DMS153 (cell line): ENCODE results near the gene ERVFRD-1.
A peak's percentile ranks its signal among the peaks of the same experiment; 100 is the strongest.

Source experiments
- DNase-seq: peaks from one replicate; lab custom pipeline; 2025; lab: John Stamatoyannopoulos, UW

ERVFRD-1 gene, protein sequence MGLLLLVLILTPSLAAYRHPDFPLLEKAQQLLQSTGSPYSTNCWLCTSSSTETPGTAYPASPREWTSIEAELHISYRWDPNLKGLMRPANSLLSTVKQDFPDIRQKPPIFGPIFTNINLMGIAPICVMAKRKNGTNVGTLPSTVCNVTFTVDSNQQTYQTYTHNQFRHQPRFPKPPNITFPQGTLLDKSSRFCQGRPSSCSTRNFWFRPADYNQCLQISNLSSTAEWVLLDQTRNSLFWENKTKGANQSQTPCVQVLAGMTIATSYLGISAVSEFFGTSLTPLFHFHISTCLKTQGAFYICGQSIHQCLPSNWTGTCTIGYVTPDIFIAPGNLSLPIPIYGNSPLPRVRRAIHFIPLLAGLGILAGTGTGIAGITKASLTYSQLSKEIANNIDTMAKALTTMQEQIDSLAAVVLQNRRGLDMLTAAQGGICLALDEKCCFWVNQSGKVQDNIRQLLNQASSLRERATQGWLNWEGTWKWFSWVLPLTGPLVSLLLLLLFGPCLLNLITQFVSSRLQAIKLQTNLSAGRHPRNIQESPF

DNA sequence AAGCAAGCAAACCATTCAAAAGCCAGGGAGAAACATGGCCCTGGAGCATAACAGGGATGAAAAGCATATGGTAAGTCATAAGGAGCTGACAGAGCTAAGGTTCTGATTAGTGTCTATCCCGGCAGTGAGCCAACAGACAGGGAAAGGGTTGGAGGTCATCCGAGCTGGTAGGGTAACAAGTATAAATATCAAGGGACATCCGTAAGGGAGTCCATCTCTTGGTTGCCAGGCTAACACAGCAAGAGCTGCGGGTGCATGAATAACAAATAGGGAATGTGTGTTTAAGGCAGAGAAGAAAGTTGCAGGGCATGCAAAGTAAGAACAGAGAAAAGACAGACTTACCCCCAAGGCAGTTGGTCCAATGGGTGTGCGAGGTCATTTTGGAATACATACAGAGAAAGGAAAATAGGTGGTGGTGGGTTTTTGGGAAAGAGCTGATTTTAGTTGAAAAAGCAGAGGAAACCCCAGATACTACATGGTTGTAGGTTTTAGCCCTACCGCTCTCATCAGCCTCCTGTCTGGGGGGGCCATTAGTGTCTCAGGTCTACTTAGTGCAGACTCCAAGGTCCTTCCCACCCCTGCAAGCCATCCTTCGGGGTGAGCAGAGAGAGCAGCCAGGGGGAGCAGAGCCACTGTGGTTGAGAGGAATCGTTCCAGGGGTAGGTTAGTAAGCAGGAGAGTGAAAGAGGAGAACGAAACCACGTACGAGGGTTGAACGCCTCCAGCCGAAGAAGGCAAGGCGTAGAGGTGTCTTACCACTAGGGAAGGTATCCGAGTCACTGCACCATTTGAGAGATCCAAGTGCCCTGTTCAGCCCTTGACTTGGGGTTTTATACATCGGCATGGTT lies at the start of gene ERVFRD-1:
Gene ERVFRD-1 (minus strand): TSS at position 805 of the 848 bp plus-strand sequence. CDS start 6,415 bp downstream, outside the sequence.
- no peak for DNase-seq

DNA sequence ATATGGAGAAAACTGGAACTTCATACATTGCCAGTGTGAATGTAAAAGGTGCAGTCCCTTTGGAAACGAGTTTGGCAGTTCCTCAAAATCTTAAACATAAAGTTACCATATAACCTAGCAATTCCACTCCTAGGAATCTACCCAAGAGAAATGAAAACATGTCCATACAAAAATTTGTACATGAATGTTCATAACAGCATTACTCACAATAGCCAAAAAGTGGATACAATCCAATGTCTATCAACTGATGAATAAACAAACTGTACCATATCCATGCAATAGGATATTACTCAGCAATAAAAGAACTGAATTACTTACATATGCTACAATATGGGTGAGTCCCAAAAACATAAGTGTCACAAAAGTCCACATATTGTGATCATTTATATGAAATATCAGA lies 48.7 kb upstream of the ERVFRD-1 start:
- no peak for DNase-seq

DNA sequence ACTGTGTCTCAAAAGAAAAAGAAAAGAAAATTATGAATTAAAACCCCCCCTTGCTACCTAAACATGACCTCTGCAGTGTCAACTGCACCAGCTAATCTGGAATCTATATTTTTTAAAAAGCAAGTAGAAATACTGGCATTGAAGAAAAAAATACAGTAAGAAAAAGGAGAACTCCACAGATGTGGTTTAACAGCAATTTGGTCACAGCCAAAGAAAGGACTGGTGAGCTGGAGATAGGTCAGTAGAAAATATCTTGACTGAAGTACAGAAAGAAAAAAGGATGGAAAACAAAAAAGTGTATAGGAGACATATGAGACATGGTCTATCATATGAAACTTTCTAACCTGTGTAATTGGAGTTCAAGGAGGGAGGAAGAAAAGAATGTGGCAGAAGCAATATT lies 44.1 kb upstream of the ERVFRD-1 start:
- DNase-seq: no peak

DNA sequence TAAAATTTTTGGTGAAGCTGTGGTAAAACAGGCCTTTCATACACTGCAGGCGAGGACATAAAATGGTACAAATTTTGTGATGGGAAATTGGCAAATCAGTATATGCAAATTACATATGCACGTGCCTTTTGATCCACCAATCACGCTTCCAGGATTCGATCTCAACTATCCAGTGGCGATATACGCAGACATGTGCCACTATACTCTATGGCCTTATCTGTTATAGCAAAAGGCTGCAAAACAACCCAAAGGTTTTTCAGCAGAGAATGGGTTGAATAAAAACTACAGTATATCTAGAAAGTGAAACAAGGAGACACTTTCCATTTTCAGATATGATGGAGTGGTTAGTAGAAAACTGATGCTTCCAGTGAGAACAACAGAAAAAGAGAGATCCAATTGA lies 41.9 kb upstream of the ERVFRD-1 start:
- DNase-seq: no peak

DNA sequence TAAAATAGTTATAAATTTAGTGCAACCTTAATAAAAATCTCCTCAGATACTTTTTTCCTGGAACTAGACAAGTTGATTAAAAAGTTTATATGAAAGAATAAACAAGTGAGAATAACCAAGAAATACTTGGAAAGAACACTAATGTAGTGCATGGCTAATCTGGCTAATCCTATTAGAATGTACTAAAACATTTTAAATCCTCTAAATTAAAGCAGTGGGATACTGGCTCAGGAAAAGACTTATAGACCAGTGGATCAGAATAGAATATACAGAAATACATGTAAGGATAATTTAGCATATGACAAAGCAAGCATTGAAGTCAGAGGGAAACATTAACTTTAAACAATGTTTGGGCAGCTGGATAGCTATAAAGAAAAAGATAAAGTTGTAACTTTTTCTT lies 41.1 kb upstream of the ERVFRD-1 start:
- no peak for DNase-seq

DNA sequence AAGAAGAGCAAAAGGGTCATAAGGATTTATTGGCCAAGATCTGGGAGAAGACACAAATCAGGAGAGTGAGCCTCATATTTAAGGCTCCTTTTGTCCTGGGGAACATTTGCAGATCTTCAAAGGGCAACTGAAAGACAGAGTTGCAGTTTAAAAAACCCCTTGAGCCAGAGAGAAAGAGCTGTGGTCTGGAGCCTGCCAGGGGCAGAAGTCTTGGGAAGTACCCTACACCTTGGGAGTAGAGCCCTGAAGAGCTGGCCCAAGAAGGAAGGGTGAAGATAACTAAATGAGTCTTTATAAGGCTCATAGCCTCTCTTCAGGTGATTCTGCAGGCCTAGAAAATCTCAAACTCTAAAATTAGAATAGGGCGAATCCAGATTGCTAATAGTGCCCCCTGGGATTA lies 40.0 kb upstream of the ERVFRD-1 start:
- DNase-seq: no peak

DNA sequence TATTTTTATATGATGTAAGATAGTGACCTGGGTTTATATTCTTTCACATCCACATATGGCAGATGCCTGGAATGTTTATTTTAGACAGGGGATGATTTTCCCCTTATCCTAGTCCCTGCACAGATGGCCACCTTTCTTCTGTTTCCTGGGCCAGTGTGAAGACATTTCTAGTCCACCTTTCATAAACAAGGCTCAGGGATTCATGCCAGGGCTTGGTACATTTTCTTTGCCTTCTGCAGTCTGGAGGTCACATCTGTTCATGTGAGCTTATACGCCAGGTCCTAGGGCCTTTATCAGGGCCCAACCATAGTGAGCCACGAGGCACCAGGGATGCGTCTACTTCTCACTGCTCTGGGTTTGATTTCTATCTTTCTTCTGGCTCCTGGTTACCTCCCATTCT lies 38.0 kb upstream of the ERVFRD-1 start:
- no peak for DNase-seq

DNA sequence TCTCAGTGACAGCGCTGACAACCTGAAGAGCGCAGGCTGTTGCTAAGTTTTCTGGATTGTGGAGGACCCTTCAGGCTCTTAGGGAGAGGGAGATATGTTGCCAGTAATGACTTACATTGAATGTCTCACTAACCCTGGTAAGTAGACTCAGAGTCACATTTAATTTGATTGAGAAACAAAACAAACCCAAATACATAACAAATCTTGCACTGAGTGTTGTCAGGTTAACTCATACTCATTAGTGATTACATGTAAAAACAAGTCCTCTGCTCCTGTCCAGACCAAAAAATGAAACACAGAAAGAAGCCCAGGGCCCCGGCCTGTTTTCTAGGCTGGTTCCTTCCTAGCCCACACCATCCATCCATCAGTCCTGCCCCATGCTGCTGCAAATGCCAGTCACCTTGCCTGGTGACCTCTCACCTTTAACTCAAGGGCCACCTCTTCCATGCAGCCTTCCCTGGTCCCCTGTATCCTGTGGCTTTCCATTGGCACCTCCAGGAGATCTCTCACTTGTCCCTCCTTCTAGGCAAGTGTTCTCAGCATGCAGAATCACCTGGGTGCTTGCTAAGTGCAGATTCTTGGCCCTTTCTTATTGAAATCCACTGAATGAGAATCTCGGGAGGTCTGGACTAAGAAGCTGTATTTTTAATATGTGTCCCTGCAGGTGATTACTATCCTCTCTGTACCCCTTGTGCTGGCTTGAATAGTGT lies 34.7 kb upstream of the ERVFRD-1 start:
- no peak for DNase-seq

DNA sequence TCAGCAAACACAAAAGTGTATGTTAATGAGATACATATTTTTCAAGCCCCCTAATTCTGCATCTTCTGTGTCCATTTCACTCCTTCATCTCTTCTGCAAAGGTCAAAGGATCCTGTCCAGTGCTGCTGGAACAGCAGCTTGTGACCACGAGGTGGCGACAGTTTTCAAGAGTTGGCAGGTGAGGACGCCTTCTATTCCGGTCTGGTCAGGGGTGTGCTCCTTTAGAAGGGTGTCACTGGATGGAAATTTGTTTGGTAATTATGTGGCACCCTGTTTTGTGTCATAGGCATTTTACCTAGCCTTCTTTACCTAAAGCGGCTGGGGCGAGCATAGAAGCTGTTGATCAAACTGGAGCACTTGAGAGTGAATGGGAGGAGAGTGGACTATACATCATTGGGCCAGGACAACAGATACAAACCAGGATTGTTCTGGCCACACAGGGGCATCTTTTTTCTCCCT lies 32.9 kb upstream of the ERVFRD-1 start:
- peak; percentile 28 for DNase-seq

DNA sequence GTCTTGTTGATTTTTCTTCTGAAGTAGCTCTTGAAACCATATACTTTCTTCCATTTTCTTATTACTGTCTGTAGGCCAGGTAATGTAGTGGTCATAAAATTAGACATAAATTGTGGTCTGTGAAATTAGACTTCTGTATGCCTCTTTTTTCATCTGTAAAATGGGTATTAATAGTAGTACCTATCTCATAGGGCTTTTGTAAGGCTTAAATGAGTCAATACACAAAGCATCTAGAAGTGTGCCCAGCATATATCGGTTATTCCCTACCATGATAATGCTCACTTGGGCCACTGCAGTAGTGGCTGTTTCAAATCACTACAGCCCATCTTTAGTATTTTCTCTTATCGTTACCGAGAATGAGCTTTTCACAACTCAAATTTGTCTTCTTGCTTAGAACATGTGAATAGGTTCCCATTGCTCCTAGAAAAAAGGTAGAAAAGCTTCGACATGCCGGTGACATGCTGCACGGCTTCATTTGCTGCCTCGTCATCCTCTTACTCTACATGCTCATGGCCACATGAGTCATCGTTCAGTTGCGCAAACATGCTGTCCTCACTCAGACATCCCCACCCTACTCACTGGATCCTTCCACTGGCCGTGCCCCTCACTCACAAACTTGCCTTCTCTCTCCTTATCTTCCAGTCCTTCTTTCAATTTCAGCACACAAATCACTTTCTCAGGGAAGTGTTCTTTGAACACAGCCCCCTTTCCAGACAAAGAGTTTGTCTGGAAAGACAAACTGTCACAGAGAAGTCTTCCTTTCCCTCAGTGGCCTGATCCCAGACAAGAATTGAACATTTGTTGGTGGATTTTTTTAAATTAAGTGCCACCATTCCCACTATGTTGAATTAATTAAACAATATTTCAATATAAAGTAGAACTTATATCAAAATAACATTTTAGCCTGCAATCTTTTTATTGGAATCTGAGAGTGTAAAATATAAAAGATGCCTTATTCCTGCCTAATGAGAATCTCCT lies 32.2 kb upstream of the ERVFRD-1 start:
- no peak for DNase-seq

DNA sequence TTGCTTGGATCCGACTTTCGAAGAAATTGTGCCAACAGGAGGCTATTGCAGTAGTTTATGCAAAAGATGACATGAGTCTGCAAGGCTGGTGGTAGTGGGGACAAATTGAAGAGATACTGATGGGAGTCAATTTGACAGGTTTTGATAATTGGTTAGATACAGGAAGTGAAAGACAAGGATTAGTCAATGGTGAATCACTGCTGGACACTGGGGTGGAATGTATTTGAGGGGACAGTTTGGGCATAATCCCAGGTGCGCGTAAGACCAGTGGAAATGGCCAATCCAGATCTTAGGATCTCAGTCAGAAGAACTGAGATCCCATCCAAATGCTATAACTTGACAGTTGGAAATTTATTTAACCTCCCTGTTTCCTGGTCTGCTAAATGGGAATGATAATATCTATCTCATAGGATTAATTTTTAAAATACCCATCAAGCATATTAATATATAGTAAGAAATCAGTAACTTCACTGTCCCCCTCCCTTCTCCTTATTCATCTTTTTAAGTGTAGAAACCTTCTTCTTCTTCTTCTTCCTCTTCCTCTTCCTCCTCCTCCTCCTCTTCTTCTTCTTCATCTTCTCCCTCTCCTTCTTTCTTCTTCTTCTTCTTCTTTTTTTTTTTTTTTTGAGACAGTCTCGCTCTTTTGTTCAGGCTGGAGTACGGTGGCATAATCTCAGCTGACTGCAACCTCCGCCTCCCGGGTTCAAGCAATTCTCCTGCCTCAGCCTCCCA lies 30.9 kb upstream of the ERVFRD-1 start:
- DNase-seq: no peak

DNA sequence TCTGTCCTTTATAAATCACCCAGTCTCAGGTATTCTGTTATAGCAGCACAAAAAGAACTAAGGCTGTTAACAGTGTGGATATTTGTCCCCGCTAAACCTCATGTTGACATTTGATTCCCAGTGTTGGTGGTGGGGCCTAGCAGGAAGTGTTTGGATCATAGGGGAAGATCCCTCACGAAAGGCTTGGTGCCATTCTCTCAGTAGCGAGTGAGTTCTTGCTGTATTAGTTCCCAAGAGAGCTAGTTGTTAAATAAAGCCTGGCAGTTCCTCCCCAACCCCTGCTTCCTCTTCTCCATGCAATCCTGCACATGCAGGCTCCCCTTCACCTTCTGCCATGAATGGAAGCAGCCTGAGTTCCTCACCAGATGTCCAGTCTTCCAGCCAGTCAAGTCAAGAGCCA lies 29.8 kb upstream of the ERVFRD-1 start:
- DNase-seq: no peak

DNA sequence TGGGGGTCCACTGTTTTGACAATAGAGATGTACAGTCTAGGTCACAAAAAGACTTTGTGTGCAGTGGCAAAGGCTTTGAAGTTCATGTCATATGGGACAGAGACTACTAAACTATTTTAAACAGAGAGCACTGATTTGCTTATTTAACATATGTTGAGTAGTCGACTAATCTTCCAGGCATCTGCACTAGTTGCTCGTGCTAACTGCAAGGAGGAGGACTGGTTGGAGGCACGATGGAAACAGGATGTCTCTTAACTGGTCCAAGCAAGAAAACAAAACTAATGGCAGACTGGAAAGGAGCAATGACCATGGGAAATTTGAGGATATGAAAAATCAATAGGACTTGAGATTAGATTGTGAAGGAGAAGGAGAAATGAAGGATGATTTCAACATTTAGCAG lies 28.5 kb upstream of the ERVFRD-1 start:
- no peak for DNase-seq

DNA sequence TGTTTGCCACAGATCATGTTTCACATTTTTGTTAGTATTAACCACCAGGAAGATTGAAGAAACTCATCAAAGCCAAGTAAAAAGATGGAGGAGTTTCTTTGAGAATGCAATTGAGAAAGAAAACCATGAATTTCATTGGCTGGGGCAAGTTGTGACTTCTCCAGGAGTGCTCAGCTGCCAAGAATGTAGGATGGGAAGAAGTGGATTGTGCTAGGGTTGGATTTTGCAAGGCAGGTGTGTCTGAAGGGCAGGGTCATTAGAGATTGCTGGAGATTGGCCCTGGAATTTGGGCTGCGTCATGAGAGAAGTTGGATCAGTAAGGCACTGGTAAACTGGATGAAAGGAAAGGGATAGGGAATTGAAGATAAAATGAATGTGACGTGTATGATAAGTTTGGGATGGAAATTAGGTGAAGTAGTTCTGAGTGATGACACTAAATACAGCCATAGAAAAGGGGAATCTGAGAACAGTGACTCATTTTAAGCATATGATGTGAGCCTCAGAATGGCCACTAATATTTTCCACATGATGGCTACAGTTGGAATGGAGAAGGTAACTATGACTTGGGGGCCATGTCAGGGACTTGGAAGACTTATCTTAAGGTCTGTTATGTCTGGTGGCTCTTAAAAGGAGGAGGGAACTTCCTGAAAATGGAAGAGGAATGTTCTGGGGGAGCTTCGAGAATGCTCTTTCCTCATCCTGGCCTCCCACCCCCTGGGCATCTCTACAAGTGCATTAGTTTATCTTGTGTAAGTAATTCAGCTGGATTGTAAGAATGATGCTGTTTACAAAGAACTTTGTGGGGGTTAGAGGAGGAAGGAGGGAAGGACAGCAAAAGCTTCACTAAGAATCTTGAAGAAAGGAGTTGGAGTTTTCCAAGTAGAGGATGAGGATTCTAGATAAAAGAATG lies 27.8 kb upstream of the ERVFRD-1 start:
- DNase-seq: no peak

DNA sequence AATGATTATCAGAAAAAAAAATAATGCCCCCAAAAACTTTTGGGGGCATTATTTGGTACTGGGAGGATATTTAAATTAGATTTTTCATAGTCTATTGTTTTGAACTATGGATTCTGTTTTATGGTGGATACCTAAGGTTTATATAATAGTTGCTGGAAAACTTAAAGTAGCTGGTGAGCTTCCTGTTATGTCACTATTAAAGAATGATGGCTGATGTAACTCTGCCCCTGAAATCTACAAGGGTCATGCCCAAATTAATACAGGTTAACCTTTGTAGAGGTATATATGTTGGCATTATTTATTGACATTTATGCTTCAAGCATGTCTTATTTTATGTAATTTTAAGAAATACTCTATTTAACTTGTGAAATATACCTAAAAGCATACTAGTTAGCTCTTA lies 25.3 kb upstream of the ERVFRD-1 start:
- DNase-seq: no peak

DNA sequence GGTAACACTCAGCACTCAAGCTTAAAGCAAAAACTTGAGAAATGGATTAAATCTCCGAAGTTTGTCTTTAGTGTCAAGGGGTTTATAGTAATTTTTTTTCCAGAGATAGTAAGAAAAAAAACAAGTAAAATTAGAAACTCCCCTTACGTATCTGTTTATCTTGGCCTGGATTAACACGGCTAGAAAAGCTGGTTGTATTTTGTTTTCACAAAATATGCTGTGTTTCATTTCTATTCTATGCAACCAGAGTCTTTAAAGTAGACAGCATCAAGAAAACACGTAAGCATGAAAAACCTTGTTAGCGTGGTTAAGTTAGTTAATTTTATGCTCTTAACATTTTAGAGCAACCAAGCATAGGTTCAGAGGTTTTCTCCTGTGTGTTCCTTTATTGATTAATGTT lies 21.8 kb upstream of the ERVFRD-1 start:
- DNase-seq: no peak

DNA sequence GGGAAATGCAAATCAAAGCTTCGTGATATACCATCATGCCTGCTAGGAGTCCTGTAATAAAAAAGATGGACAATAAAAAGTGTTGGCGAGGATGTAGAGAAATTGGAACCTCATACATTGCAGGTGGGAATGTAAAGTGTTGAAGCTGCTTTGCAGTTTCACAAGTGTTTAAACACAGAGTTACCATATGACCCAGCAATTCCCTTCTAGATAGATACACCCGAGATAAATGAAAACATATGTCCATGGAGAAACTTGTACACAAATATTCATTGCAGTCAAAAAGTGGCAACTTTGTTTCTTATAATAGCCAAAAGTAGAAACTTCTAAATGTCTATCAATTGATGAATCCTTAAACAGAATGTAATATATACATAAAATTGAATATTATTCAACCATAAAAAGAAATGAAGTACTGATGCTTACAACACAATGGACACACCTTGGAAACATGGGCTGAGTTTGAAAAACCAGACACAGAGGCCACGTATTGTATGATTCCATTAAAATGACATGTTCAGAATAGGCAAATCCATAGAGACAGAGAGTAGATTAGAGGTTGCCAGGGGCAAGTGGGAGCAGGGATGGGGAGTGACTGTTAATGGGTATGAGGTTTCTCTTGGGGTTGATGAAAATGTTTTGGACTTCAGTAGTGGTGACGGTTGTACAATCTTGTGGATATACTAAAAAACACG lies 20.8 kb upstream of the ERVFRD-1 start:
- no peak for DNase-seq

DNA sequence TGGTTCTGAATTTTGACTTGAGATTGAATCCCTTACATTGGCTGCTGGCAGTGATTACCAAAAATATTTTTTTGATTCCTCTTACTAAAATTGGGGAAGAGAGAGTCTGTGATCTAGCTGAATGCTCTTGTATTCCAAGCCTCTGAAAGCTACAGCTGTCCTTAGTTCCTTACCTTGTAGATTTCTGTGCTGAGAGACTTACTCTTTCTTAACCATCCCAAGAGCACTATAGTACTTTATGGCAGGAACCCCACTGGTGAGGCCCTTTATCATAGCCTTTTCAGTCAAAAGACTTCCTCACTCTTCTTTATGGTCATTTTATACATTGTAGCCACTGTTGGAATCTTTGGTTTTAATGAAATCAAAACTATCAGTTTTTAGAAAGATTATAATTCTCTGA lies 19.1 kb upstream of the ERVFRD-1 start:
- DNase-seq: no peak
